Neuronal stem cell (in vitro differentiated cells): Measurements from ENCODE around the gene SLC25A45.
A peak's percentile ranks its signal among the peaks of the same experiment; 100 is the strongest.

Experiments used
- DNase-seq: peaks from one replicate; pipeline ENCODE4 v3.0.0-alpha.2; 2013; ENCODE audit warnings: low spot score
- H2AFZ ChIP-seq: one replicate; pipeline ENCODE4 v1.6.1; 2013; ENCODE audit warnings: mild to moderate bottlenecking, low read length, inconsistent platforms
- H2AK5ac ChIP-seq: 2 replicates; pipeline ENCODE4 v1.6.1; 2013; ENCODE audit warnings: low read depth, mild to moderate bottlenecking, inconsistent platforms, low read length, moderate library complexity, mixed read lengths
- H2BK120ac ChIP-seq: 2 replicates; pipeline ENCODE4 v1.6.1; 2013; ENCODE audit warnings: low read depth, mild to moderate bottlenecking, inconsistent platforms, low read length, moderate library complexity, mixed read lengths
- H2BK12ac ChIP-seq: one replicate; pipeline ENCODE4 v1.6.1; 2013; ENCODE audit warnings: low read length, inconsistent platforms
- H2BK15ac ChIP-seq: 2 replicates; pipeline ENCODE4 v1.6.1; 2013; ENCODE audit warnings: mild to moderate bottlenecking, low read length, inconsistent platforms, mixed read lengths
- H2BK5ac ChIP-seq: one replicate; pipeline ENCODE4 v1.6.1; 2013; ENCODE audit warnings: inconsistent platforms, mild to moderate bottlenecking, low read length, moderate library complexity
- H3K14ac ChIP-seq: one replicate; pipeline ENCODE4 v1.6.1; 2013; ENCODE audit warnings: low read length, inconsistent platforms
- H3K18ac ChIP-seq: 2 replicates; pipeline ENCODE4 v1.6.1; 2013; ENCODE audit warnings: low read length, inconsistent platforms
- H3K23ac ChIP-seq: 2 replicates; pipeline ENCODE4 v1.6.1; 2013; ENCODE audit warnings: low read depth, mild to moderate bottlenecking, mixed read lengths, low read length, inconsistent platforms; ENCODE audit not compliant: poor library complexity
- H3K27ac ChIP-seq: replicated peaks from 3 replicates; pipeline ENCODE4 v1.5.1; 2013; ENCODE audit warnings: low read length, inconsistent platforms
- H3K27me3 ChIP-seq, 3 experiments: 2 replicates each; pipeline ENCODE4 v1.6.1; 2013; ENCODE audit warnings: low read length in 3 of 3, mild to moderate bottlenecking in 2 of 3, inconsistent platforms in 1 of 3, low read depth in 1 of 3, mixed read lengths in 1 of 3, moderate library complexity in 1 of 3; ENCODE audit not compliant: control insufficient read depth in 3 of 3, insufficient read depth in 3 of 3
- H3K36me3 ChIP-seq, 2 donors: replicated peaks in 1 of 2; 2 replicates each; pipeline ENCODE4 v1.6.1; 2013; ENCODE audit warnings: low read length in 2 of 2; ENCODE audit not compliant: control insufficient read depth in 2 of 2, insufficient read depth in 2 of 2
- H3K4ac ChIP-seq: 2 replicates; pipeline ENCODE4 v1.6.1; 2013; ENCODE audit warnings: inconsistent platforms, mild to moderate bottlenecking, low read length, moderate library complexity
- H3K4me1 ChIP-seq, 2 donors: 1 replicate in 1 of 2; 2 replicates in 1 of 2; pipeline ENCODE4 v1.6.1; 2013; ENCODE audit warnings: low read length in 2 of 2, low read depth in 1 of 2; ENCODE audit not compliant: control insufficient read depth in 2 of 2, insufficient read depth in 1 of 2
- H3K4me2 ChIP-seq: one replicate; pipeline ENCODE4 v1.6.1; 2013; ENCODE audit warnings: mild to moderate bottlenecking, low read length, inconsistent platforms; ENCODE audit not compliant: insufficient read depth, poor library complexity, severe bottlenecking
- H3K4me3 ChIP-seq, 2 donors: 2 replicates each; pipeline ENCODE4 v1.5.1; 2013; ENCODE audit warnings: low read length in 2 of 2, mild to moderate bottlenecking in 2 of 2, inconsistent platforms in 1 of 2, moderate library complexity in 1 of 2
- H3K79me1 ChIP-seq: one replicate; pipeline ENCODE4 v1.6.1; 2013; ENCODE audit warnings: low read depth, mild to moderate bottlenecking, inconsistent platforms, low read length, moderate library complexity
- H3K9ac ChIP-seq: one replicate; pipeline ENCODE4 v1.6.1; 2013; ENCODE audit warnings: mild to moderate bottlenecking, low read depth, low read length, inconsistent platforms; ENCODE audit not compliant: poor library complexity
- H3K9me3 ChIP-seq, 2 donors: replicated peaks in 1 of 2; 2 replicates each; pipeline versions ENCODE3 to v1.6.1; 2013; ENCODE audit warnings: low read length in 2 of 2, mild to moderate bottlenecking in 2 of 2, inconsistent platforms in 1 of 2, low read depth in 1 of 2, mixed read lengths in 1 of 2, moderate library complexity in 1 of 2; ENCODE audit not compliant: control insufficient read depth in 2 of 2, insufficient read depth in 1 of 2
- H4K8ac ChIP-seq: one replicate; pipeline ENCODE4 v1.6.1; 2013; ENCODE audit warnings: low read depth, mild to moderate bottlenecking, inconsistent platforms, low read length, moderate library complexity
- H4K91ac ChIP-seq: one replicate; pipeline ENCODE4 v1.6.1; 2013; ENCODE audit warnings: low read length, low read depth, mild to moderate bottlenecking, inconsistent platforms; ENCODE audit not compliant: poor library complexity
- WGBS, 2 donors: extraction: QIAGEN DNeasy Blood & Tissue Kit; methylation state at CpG; one replicate each; pipeline ENCODE4 v1.1.7; 2013; ENCODE audit warnings: missing lambda C conversion rate in 2 of 2, mixed read lengths in 1 of 2; ENCODE audit not compliant: insufficient read length in 2 of 2, insufficient replicate concordance in 1 of 2; ENCODE audit errors: extremely low coverage in 2 of 2; 5-methylcytosine and 5-hydroxymethylcytosine counted together

SLC25A45 gene

GRCh38 chr11:65363770-65364169 lies 18.7 kb downstream of the SLC25A45 start:
- Histone ChIP-seq H3K23ac (no peak overlapping the region), H3K18ac (no peak overlapping the region), H3K4me3 (no peak overlapping the region), H3K27me3 (no peaks in the 10 kb centered on the region), H3K4me1 (peaks cover 6% of the 10 kb centered on the region in 2 donors), H2BK12ac (no peak overlapping the region), H2BK120ac (no peak overlapping the region), H3K4me2 (no peak overlapping the region), H3K27ac (no peak overlapping the region), H2AK5ac (no peak overlapping the region), H3K36me3 (no peaks in the 10 kb centered on the region), H3K9me3 (no peaks in the 10 kb centered on the region), H2BK5ac (no peak overlapping the region), H3K4ac (no peak overlapping the region), H3K9ac (no peak overlapping the region), H3K14ac (no peak overlapping the region), H3K79me1 (no peaks in the 10 kb centered on the region), H2BK15ac (no peak overlapping the region), H4K8ac (no peak overlapping the region), H4K91ac (no peak overlapping the region), H2AFZ (no peak overlapping the region)
- no CpG with 5 or more reads among the region's 3 CpGs for WGBS, 2 donors
- no peak for DNase-seq

GRCh38 chr11:65362966-65363365 lies 19.5 kb downstream of the SLC25A45 start:
- H2BK5ac ChIP-seq = no peak overlapping the region
- H2AK5ac ChIP-seq = no peak overlapping the region
- WGBS, 2 donors = no CpG with 5 or more reads among the region's 6 CpGs
- H2BK120ac ChIP-seq = no peak overlapping the region
- H4K91ac ChIP-seq = no peak overlapping the region
- H3K18ac ChIP-seq = no peak overlapping the region
- no peaks in the 10 kb centered on the region for H3K36me3 ChIP-seq
- H3K79me1 ChIP-seq = no peaks in the 10 kb centered on the region
- no peak overlapping the region for H2AFZ ChIP-seq
- no peak overlapping the region for H3K27ac ChIP-seq
- peaks cover 6% of the 10 kb centered on the region in 2 donors for H3K4me1 ChIP-seq
- H3K27me3 ChIP-seq = no peaks in the 10 kb centered on the region
- H2BK15ac ChIP-seq = no peak overlapping the region
- H3K4me2 ChIP-seq = no peak overlapping the region
- no peak for DNase-seq
- H2BK12ac ChIP-seq = no peak overlapping the region
- H4K8ac ChIP-seq = no peak overlapping the region
- no peak overlapping the region for H3K14ac ChIP-seq
- no peak overlapping the region for H3K9ac ChIP-seq
- no peaks in the 10 kb centered on the region for H3K9me3 ChIP-seq
- no peak overlapping the region for H3K23ac ChIP-seq
- H3K4me3 ChIP-seq = no peak overlapping the region
- no peak overlapping the region for H3K4ac ChIP-seq

- WGBS, 2 donors = no CpG with 5 or more reads among the region's 10 CpGs
- H3K4me1 ChIP-seq = peaks cover 6% of the 10 kb centered on the region in 2 donors
- no peak overlapping the region for H2AK5ac ChIP-seq
- H3K9ac ChIP-seq = no peak overlapping the region
- H3K4ac ChIP-seq = no peak overlapping the region
- H2BK12ac ChIP-seq = no peak overlapping the region
- no peak overlapping the region for H3K27ac ChIP-seq
- H3K27me3 ChIP-seq = no peaks in the 10 kb centered on the region
- no peak overlapping the region for H3K4me2 ChIP-seq
- H3K14ac ChIP-seq = no peak overlapping the region
- no peak overlapping the region for H4K8ac ChIP-seq
- H2BK120ac ChIP-seq = no peak overlapping the region
- H2BK5ac ChIP-seq = no peak overlapping the region
- no peak overlapping the region for H4K91ac ChIP-seq
- H3K23ac ChIP-seq = no peak overlapping the region
- DNase-seq = no peak
- no peak overlapping the region for H3K18ac ChIP-seq
- H3K4me3 ChIP-seq = no peak overlapping the region
- no peaks in the 10 kb centered on the region for H3K36me3 ChIP-seq
- H2AFZ ChIP-seq = no peak overlapping the region
- no peaks in the 10 kb centered on the region for H3K79me1 ChIP-seq
- no peak overlapping the region for H2BK15ac ChIP-seq
- H3K9me3 ChIP-seq = no peaks in the 10 kb centered on the region
These were observed 20.0 kb downstream of the SLC25A45 start for GRCh38 chr11:65362320-65362931.

- no peak overlapping the region for H2AK5ac ChIP-seq
- no peak overlapping the region for H3K27ac ChIP-seq
- no peak overlapping the region for H2BK120ac ChIP-seq
- H3K23ac ChIP-seq = no peak overlapping the region
- no peak overlapping the region for H3K14ac ChIP-seq
- H4K91ac ChIP-seq = no peak overlapping the region
- no peak overlapping the region for H3K4me2 ChIP-seq
- peaks cover 2 to 6% of the 10 kb centered on the region in 2 donors for H3K36me3 ChIP-seq
- H3K18ac ChIP-seq = peak overlapping the region; percentile 11
- no CpG with 5 or more reads among the region's 8 CpGs for WGBS, 2 donors
- no peak for DNase-seq
- H2BK15ac ChIP-seq = no peak overlapping the region
- H3K4me1 ChIP-seq = peaks cover 16 to 28% of the 10 kb centered on the region in 2 donors
- H3K27me3 ChIP-seq = peaks cover 0 to 15% (median 0%) of the 10 kb centered on the region in 3 experiments
- H2BK12ac ChIP-seq = no peak overlapping the region
- no peak overlapping the region for H3K4ac ChIP-seq
- H4K8ac ChIP-seq = no peak overlapping the region
- H3K4me3 ChIP-seq = no peak overlapping the region
- no peak overlapping the region for H2AFZ ChIP-seq
- no peaks in the 10 kb centered on the region for H3K9me3 ChIP-seq
- H3K9ac ChIP-seq = no peak overlapping the region
- peak overlapping the region; percentile 42 for H2BK5ac ChIP-seq
- H3K79me1 ChIP-seq = no peaks in the 10 kb centered on the region
These were observed 24.5 kb downstream of the SLC25A45 start for GRCh38 chr11:65357856-65358356.
